HG03196 (cell line): ENCODE data around the gene AHRR.

Experiments
- ATAC-seq: cut with Tn5 transposase; IDR thresholded peaks from one replicate; pipeline ENCODE4 v1.9.1; 2021; ENCODE audit not compliant: unreplicated experiment

AHRR gene

DNA sequence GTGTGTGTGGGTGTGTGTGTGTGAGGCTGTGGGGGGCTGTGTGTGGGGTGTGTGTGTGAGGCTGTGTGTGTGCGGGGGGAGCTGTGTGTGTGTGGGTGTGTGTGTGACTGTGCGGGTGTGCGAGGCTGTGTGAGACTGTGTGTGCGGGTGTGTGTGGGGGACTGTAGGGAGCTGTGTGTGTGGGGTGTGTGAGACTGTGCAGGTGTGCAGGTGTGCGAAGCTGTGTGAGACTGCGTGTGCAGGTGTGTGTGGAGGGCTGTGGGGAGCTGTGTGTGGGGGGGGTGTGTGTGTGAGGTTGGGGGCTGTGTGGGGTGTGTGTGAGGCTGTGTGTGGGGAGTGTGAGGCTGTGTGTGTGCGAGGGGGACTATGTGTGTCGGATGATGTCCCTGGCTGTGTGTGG is 23.2 kb downstream of the AHRR start:
- ATAC-seq = no peak

DNA sequence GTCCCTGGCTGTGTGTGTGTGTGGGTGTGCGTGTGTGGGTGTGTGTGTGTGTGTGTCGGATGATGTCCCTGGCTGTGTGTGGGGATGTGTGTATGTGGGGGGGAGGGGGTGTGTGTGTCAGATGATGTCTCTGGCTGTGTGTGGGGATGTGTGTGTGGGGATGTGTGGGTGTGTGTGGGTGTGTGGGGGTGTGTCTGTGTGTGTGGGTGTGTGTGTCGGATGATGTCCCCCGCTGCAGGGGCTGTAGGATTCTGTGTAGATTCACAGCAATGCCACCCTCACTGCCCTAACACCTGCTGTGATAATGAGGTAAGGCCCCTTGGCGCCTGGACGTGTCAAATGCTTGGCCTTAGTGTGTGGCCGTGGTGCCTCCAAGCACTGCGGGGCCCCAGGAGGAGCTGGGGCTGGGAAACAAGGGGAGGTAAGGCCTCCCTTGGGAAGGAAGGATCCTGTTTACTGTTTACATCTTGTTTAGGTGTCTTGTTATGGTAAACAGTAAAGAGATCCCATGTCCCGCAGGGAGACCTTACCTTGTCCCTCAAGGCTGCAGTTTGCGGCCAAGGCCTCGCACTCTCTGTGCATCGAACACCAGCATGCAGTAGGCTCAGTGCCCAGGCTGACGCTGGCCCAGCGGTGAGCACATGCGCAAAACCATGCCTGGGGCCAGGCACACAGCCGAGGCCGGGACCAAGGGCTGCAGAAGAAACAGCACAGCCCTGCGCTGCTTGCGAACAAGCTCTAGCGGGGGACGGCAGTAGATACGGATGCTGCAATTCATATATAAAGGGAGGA is 24.1 kb downstream of the AHRR start:
- ATAC-seq = no peak

- no peak for ATAC-seq
These were observed 24.9 kb downstream of the AHRR start for GRCh38 chr5:346229-346935.

- no peak for ATAC-seq
These were observed 26.3 kb downstream of the AHRR start for GRCh38 chr5:347712-348284.

DNA sequence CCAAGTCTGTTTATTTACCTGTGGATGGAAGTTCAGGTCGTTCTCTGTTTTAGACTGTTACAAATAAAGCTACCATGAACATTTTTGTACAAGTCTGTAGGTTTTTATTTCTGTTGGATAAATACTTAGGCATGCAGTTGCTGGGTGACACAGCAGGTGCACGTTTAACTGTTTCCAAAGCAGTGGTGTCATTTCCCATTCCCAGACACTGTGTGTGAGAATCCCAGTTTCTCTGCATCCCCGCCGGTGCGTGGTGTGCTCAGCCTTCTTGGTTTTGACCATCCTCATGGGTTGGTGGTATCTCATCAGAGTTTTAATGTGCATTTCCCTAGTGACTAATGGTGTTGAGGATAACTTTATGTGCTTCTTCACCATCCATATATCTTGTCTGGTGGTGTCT is 27.2 kb downstream of the AHRR start:
- no peak for ATAC-seq

GRCh38 chr5:350355-350754 is 28.8 kb downstream of the AHRR start:
- ATAC-seq = no peak

GRCh38 chr5:351084-351920 is 29.8 kb downstream of the AHRR start:
- no peak for ATAC-seq

GRCh38 chr5:351921-352245 is 30.4 kb downstream of the AHRR start:
- ATAC-seq = no peak

GRCh38 chr5:352639-353611 is 31.4 kb downstream of the AHRR start:
- no peak for ATAC-seq

DNA sequence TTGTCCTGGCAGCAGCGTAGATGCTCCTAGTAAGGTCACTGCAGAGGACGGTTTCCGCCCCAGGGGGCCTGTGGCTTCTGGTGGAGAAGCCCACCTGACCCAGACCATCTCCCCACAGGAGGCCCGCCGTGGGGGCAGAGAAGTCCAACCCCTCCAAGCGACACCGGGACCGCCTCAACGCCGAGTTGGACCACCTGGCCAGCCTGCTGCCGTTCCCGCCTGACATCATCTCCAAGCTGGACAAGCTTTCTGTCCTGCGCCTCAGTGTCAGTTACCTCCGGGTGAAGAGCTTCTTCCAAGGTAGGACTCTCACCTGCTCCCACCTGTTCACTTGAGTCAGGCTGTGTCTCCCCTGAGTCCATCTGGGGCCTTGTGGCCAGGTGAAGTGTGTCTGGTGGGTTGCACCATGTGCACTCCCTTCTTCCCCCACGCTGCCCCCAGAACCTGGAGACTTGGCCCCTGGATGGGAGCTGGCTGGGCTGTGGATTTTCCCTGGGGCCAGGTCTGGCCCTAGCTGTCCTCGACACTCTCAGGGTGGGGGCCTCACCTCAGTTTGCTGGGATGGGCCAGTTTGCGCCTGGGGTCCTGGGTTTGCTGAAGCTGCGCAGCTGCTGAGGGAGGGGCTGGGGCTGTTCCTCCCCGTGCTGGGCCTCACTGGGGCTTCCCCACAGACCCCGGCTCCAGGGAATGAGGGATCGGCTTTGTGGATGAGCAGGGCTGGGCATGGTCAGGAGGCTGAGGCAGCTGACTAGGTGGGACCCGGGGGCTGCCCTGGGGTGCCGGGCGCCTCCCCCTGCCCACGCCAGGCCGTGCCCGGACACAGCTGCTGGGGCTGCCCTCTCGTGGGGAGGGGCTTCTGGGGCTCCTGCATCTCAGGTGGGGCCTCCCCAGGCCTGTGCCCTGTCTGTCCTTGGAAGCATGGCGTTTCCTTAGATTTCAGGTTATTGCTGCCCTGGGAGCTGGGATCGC is 32.4 kb downstream of the AHRR start:
- no peak for ATAC-seq

GRCh38 chr5:354581-355378 is 33.3 kb downstream of the AHRR start:
- ATAC-seq = no peak

DNA sequence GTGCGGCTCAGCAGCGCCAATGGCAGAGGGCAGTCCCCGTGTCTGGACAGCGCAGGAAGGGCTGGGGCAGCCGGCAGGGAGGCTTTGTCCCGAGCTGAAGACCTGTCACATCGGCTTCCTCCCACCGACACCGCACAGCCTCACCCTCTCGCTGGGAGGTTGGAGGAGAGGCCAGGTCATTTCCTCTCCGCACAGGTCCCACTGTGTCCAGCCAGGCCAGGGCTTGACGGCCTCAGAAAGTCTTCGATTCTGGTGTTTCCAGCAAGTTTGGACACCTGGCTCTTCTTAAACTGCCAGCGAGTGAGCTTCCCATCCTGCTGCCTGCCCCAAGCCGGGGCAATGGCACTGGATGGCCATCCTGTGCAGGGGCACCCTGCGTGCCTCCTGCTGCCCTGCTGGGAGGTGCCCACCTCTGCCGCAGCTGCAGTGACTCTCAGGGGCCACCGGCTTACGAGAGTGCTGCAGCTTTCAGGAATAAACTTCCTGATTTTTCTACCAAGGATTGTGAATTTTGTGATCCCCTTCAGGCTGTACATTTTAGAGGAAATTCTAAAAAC is 33.9 kb downstream of the AHRR start:
- ATAC-seq = no peak

- ATAC-seq = no peak
These were observed 34.4 kb downstream of the AHRR start for GRCh38 chr5:355958-356357.

DNA sequence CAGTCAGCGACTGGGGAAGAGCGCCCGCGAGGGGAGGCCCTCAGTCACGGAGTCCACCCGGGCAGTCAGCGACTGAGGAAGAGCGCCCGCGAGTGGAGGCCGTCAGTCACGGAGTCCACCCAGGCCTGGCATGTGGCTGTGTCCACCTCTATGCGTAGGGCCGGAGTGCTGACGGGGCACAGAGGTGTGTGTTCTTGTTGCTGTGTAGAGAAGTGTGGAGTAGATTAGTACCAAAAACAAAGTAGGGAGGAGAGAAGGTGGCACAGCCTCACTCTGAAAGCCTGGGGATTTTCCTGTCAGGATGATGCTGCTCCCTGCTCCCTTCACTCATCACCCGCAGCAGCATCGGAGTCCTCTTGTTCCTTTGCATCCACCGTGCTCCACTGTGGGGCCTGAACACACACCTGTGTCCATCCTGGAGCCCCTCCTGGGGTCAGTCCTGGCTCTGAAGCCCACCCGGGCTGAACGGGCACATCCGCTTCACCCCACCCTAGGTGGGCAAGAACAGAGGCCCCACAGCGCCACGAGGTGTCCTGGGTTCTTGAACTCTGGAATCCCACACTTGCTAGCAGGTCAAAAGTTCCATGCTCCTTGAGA is 37.9 kb downstream of the AHRR start:
- ATAC-seq = no peak

DNA sequence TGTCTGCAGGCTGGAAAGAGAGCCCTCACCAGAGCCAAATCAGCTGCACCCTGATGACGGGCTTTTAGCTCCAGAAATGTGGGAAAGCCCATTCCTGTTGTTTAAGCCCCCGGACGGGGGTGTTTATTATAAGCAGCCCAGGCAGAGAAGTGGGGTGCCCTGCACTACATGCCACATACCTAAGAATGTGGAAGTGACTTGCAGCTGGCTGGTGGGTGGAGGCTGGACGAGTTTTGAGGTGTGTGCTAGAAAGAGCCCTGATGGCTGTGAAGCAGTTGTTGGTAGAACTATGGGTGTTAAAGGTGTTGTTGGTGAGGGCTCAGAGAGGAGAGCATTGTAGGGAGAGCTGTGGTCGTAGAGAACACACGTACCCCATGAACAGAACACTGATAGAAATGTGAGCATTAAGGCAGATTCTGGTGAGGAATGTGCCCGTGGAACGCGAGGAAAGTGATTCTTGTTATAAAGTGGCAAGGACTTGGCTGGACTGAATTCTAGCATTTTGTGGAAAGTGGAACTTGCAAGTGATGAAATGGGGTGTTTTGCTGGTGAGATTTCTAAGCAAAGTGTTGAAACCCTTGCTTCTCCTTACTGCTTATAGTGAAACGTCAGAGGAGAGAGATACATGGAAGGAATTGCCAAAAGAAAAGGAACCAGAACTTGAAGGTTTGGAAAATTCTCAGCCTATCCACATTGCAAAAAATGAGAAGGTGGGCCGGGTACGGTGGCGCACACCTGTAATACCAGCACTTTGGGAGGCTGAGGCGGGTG is 38.9 kb downstream of the AHRR start:
- ATAC-seq = no peak

DNA sequence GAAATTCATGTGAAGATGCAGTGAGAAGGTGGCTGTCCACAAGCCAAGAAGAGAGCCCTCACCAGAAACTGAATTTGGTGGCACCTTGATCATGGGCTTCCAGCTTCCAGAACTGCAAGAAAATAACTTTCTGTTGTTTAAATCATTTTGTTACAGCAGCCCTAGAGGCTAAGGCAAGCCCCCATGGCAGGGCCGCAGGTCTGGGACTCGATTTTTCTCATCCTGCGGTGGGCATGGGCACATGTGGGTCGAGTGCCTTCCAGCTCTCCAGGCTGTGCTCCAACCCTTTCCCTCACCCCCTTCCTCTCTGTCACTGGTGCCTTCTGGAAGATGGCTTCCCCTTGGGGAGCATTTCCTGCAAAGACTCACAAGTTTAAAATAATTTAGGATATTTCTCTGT is 40.7 kb downstream of the AHRR start:
- ATAC-seq = no peak
